Neural cell (in vitro differentiated cells): ENCODE results near the gene TMEM200B.
"Not testable (repeated sequence)": the region's sequence is repeated elsewhere in the genome, so short reads cannot be mapped to it uniquely, and the experiment has no call there.

Experiments used
- EP300 ChIP-seq: fragments of 450-650 bp; conservative IDR thresholded peaks from 2 replicates; pipeline ENCODE4 v1.6.1; 2014; ENCODE audit warnings: antibody characterized with exemption, mild to moderate bottlenecking, moderate library complexity; ENCODE audit not compliant: poor library complexity, severe bottlenecking
- EZH2 ChIP-seq: fragments of 200-600, 300-800 bp; shearing (Covaris generic), sonication (generic); IDR thresholded peaks from 2 replicates; pipeline ENCODE4 v1.6.1; 2014; ENCODE audit warnings: antibody characterized with exemption, low read length, borderline replicate concordance, mild to moderate bottlenecking; ENCODE audit not compliant: insufficient read depth, poor library complexity, severe bottlenecking
- POLR2AphosphoS5 ChIP-seq: IDR thresholded peaks from 2 replicates; pipeline ENCODE4 v1.6.1; 2012
- RAD21 ChIP-seq: fragments of 450-650 bp; conservative IDR thresholded peaks from 2 replicates; pipeline ENCODE4 v1.6.1; 2014; ENCODE audit warnings: antibody characterized with exemption, mild to moderate bottlenecking, moderate library complexity
- REST ChIP-seq: IDR thresholded peaks from 2 replicates; pipeline ENCODE4 v1.6.1; 2012; ENCODE audit warnings: borderline replicate concordance
- TAF1 ChIP-seq: IDR thresholded peaks from 2 replicates; pipeline ENCODE4 v1.6.1; 2012; ENCODE audit warnings: low read depth
- TF ChIP-seq, protein P1 (sequence below): fragments of 450-650 bp; IDR thresholded peaks from 2 replicates; pipeline ENCODE4 v1.5.1; 2014; ENCODE audit warnings: antibody characterized with exemption, mild to moderate bottlenecking, moderate library complexity; ENCODE audit not compliant: poor library complexity, severe bottlenecking

DNA sequence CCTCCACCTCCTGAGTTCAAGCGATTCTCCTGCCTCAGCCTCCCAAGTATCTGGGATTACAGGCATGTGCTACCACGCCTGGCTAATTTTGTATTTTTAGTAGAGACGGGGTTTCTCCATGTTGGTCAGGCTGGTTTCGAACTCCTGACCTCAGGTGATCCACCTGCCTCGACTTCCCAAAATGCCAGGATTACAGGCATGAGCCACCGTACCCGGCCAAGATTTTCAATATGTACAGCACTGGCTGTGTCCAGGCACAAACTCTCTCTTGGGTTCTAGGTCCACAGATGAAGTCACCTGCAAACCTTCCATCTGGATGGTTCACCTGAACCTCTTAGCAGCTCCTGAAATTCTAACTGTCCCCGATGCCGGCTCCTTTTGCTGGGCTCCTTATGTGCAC is 26.6 kb upstream of the TMEM200B start:
- not testable (repeated sequence) for TF ChIP-seq POLR2AphosphoS5, EZH2, EP300, TAF1, REST, RAD21
- TF ChIP-seq, protein P1, sequence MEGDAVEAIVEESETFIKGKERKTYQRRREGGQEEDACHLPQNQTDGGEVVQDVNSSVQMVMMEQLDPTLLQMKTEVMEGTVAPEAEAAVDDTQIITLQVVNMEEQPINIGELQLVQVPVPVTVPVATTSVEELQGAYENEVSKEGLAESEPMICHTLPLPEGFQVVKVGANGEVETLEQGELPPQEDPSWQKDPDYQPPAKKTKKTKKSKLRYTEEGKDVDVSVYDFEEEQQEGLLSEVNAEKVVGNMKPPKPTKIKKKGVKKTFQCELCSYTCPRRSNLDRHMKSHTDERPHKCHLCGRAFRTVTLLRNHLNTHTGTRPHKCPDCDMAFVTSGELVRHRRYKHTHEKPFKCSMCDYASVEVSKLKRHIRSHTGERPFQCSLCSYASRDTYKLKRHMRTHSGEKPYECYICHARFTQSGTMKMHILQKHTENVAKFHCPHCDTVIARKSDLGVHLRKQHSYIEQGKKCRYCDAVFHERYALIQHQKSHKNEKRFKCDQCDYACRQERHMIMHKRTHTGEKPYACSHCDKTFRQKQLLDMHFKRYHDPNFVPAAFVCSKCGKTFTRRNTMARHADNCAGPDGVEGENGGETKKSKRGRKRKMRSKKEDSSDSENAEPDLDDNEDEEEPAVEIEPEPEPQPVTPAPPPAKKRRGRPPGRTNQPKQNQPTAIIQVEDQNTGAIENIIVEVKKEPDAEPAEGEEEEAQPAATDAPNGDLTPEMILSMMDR: not testable (repeated sequence)
